ENCODE data around the gene WFDC12.
A peak's percentile ranks its signal among the peaks of the same experiment; 100 is the strongest.
"Not testable (repeated sequence)": the region's sequence is repeated elsewhere in the genome, so short reads cannot be mapped to it uniquely, and the experiment has no call there.

WFDC12 gene, protein sequence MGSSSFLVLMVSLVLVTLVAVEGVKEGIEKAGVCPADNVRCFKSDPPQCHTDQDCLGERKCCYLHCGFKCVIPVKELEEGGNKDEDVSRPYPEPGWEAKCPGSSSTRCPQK

DNA sequence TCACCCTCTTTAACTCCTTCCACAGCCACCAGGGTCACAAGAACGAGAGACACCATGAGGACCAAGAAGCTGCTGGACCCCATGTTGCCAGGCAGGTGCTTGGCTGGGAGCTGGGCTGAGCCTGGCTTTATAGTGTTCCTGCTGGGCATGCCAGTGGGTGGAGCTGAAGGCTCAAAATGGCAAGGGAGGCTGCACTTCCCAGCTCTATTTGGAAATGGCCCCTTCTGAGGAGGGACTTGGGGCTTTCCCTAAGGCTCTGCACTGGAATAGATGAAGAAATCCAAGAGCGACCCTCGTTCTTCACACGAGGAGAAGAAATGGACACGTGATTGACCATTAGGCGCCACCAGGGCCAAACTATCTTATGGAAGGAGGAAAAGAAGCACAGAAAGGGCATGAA, at the start of gene WFDC12:
WFDC12 (minus strand) TSS at position 101 of the 400 bp plus-strand sequence; CDS start at position 83, 18 bp downstream.
- no peak for DNase-seq

DNA sequence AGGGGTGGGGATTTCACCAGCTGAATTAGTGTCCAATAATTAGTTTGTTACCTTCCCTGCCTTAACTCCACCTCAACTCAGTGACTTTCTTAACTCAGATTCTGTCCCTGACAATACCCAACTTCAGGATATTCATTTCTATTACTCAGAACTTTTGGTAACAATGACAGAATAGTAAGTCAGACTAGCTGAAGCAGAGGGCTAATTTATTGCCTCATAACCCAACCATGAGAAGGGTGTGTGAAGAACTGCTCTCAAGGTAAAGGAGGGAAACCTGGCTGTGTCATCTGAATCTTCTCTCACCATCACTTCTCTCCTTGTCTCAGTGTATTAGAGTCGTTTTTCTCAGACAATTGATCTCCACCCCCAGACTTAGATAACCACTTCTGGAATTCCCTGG, 49.3 kb upstream of the WFDC12 start:
- DNase-seq: no peak

DNA sequence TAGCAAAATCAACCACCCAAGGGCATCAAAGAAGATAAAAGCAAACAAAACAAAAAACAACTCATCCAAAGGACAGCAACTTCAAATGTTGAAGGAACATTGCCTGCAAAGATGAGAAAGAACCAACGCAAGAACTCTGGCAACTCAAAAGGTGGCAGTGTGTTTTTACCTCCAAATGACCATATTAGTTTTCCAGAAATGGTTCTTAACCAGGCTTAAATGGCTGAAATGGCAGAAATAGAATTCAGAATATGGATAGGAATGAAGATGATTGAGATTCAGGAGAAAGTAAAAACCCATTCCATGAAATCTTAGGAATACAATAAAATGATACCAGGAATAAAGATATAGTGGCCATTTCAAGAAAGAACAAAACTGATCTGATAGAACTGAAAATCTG, 40.6 kb upstream of the WFDC12 start:
- no peak for DNase-seq

DNA sequence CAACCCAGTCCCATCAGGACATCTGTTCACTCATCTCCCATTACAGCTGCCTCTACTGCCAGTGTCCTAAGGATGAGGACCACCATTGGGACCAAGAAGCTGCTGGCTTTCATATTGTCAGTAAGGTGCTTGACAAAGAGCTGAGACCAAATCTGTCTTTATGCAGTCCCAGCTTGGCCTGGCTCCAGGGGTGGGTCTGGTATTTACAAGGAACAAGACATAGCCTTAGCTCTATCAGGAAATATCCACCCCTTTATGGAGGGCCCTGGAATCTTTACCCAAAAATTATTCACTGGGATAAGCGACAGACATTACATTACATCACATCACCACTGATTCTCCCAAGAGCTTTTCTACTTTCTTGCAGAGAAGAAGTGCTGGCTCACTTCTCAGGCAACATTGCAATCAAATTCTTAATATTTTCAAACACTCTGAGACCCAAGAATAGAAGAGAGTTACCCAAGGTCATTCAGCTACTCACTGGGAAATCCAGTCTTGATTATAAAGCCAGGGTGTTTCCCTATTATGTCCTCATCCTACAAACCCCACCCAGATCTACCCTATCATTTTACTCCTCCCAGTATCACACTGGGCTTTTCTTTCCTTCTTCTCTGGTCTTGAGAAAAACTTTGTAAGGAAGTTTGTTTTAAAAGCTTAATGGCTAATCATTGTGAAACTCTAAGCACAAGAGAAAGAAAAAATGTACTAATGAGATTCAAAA, 39.0 kb upstream of the WFDC12 start:
- DNase-seq: no peak

DNA sequence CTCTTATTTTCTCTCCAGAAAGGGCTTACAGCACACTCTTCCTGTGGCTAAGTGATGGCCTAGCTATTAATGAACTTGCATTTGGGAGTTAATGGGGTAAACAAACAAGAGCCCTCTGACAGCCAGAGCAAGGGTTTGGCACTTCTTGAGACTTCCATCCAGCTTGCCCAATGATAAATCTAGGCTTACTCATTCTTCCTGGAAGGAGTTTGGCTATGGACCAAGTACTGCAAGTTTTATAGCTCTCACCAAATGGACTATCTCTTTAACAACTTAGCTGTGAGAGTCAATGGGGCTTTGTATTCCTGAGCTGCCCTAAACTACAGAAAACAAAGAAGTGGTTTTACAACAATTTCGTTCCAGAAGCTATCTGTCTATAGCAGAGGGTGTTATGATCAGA, 33.7 kb upstream of the WFDC12 start:
- DNase-seq: no peak

DNA sequence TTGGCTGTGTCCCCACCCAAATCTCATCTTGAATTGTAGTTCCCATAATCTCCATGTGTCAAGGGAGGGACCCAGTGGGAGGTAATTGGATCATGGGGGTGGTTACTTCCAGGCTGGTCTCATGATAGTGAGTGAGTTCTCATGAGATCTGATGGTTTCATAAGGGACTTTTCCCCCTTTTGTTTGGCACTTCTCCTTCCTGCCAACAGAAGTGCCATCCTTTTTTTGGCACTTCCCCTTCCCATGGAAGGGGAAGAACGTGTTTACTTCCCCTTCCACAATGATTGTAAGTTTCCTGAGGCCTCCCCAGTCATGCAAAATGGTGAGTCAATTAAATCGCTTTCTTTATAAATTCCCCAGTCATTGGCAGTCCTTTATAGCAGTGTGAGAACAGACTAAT, 32.4 kb upstream of the WFDC12 start:
- DNase-seq: no peak

DNA sequence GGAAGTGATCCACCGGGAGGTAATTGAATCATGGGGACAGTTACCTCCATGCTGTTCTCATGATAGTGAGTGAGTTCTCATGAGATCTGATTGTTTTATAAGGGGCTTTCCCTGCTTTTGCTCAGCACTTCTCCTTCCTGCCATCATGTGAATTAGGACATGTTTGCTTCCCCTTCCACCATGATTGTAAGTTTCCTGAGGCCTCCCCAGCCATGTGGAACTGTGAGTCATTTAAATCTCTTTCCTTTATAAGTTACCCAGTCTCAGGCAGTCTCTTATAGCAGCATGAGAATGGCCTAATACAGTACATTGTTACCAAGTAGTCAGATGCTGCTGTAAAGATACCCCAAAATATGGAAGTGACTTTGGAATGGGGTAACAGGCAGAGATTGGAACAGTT, 30.5 kb upstream of the WFDC12 start:
- DNase-seq: not testable (repeated sequence)

DNA sequence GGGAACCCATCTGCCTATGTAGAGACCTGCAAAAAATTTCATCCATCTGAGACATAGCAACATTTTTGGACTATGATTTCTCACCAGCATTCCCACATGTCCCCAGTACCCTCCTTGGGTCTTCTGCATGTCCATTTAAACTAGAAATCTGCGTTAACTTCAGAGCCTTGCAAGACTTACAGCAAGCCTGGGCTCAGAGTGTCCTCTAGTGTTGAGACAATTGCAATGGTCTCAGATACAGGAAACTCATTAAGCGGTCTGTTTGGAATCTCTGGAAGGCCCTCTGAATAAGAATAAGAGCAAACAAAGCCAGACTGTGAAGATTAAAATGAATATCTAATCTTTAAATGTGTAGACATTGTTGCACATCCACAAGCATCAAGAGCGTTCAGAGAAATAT, 29.9 kb upstream of the WFDC12 start:
- DNase-seq: no peak

DNA sequence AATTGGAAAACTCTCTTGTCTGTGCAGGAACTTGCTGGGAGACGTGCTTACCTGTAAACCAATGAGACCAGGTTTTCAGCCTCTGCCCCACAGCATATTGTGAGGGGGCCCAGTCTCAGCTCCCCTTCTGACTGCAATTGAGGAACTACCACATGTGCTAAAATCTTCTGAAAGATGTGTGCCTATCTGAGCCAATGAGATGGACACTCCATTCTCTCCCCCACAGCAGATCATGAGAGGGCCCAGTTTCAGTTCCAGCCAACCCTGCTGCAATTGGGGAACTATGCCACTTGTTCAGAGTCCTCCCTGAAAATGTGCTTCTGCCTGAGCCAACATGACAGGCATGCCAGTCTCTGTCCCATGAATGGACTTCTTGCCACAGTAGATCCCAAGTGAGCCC, 29.5 kb upstream of the WFDC12 start:
- DNase-seq: no peak

DNA sequence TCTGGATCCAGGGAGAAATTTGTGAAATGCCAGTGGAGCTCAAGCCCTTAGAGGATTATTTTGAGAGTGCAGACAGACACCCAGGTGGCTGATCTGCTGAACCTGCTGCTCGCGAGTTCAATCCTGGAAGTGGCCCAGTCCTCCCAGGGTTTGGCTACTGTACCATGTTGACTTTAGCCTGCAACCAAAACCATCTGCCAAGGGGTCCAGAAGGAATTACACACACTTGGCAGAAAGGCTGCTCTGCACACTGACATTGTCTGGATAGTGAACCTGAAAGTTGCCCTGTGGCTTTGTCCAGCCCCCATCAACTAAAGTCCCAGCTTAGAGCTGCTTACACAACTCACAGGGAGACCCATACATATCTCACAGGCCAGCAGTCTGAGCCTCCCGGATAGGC, 28.9 kb upstream of the WFDC12 start:
- DNase-seq: no peak

DNA sequence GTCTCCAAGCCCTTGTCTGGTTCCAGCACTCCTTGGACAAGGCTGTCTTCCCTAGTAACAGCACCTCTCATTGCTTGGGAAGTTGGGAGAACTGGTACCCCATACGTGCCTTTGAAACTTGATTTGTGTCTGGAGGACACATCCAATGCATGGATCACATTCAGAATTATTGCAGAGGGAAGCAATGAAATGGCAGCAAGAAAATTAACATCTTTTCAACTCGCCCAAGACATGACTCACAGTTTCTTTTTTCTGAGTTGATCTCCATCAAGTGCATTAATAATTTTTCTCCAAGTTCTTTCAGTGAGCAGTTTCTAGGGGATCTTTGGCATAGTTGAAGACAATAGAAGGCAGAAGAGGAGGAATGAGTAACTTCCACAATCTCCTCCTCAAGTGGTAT, 28.1 kb upstream of the WFDC12 start:
- no peak for DNase-seq

DNA sequence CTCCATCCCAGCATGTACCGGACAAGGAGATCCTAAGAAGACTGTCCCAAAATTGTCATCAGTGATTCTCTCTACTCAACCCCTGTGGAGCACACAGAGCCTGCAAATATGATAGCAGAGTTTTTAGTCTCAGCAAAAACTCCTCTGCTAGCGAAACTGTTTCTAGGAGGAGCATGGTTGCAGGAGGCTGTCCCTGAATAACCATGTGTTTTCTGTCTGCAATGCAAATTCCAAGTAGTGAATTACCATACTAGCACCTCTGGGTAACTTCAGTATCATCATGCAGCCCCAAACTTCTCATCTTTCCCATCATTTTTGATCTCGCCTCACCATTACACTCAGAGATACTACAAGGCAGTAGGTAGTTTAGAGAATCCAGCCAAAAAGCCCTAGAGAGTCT, 24.8 kb upstream of the WFDC12 start:
- DNase-seq: no peak

DNA sequence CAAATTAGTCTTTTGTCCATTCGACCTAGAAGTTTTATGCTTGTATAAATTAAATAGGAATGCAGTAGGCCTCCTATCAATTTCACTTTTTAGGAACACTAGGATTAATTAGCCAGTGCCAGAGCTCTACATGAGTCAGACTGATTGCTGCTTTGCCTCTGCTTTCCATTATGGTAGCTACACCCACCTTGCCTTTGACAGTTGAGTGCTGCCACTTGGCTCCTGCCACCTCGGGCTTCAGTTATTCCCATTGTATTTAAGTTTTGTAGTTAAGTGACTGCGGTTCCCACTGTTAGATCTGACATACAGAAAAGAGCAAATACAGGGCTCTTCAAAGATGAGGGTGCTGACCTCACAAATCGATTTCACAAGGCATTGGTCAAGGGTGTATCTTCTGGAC, 16.6 kb upstream of the WFDC12 start:
- no peak for DNase-seq

DNA sequence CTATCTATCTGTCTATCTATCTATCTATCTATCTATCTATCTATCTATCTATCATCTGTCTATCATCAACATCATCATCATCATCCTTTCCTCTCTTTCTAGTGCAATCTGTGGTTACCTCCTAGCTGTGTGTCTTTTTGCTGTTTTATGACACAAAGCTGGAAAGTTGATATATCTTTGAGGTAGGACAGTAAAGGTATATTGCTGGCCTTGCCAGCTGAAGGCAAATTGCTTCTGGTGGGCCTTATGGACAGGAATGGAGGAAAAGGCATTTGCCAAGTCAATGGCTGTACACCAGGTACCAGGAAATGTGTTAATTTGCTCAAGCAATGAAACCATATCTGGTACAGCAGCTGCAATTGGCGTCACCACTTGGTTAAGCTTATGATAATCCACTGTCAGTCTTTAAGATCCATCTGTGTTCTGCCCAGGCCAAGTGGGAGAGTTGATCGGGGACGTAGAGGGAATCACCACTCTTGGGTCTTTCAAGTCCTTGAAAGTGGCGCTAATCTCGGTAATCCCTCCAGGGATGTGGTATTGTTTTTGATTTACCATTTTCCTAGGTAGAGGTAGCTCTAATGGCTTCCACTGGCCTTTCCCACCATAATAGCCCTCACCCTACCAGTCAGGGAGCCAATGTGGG, 15.6 kb upstream of the WFDC12 start:
- not testable (repeated sequence) for DNase-seq

DNA sequence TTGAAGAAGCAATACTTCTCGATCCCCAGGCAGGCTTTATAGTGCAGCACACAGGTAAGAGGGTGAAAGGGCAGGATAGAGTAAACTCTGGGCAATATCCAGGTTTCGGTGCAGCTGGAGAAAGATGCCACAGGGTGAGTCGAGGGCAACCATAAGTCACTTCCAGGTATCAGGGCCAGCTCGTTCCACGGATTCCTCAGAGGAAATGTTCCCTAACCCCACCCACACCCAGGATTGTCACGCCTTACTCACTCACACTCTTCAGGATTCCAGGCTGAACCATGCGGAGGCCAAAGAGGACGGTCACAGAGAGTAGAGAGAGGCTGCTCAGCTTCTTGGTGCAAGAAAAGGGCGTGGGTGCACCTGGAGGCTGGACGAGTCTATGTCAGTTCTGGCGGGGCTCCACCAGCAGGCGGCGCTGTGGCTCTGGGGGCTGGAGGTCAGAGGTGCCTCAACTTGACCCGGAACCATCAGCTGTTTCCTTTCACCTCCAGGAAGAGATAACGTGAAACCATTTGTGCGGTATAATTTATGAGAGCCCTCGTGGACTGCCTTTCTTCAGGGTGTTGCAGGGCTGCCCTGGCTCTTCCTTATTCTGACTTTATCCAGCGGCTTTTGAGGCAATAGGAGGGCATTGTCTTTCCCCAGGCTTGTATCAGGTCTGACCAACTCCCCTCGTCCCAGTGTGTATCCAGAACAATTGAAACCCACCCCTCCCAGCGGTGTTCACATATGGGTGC, 14.5 kb upstream of the WFDC12 start:
- peak; percentile 86 for DNase-seq

DNA sequence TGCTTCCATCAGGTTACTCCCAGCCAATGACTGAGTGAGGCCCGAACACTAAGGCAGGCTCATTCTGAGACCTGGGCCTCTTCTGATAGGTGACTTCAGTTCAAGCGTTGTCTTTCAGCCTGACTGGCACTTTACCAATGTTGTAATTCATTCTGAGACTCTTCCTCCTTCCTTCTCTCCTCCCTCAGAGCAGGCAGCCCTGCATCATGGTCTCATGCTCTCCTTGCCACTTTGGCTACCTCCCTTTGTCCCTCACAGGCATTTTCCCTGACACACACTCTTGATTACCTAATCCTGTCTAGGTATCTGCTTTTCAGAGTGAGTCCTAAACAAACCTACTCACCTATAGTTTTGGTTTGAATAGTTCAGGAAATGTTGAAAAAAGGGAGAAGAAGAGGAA, 12.6 kb upstream of the WFDC12 start:
- no peak for DNase-seq

DNA sequence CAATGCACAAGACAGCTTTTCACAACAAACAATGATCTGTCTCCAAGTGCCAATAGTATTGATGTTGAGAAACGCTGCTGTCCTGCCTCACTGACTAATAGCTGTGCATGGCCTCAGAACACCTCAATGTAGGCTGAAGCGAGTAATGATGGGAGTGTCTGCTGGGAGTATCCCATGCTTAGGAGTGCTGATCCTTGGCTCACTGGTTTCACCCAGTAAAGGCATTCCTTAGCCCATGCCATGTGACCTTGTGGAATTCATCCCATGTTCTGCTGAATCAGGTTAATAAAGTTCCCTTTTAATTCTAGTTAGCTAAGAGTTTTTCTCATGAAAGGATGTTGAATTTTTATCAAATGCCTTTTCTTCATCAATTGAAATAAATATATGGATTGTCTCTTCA, 3.8 kb upstream of the WFDC12 start:
- DNase-seq: no peak

DNA sequence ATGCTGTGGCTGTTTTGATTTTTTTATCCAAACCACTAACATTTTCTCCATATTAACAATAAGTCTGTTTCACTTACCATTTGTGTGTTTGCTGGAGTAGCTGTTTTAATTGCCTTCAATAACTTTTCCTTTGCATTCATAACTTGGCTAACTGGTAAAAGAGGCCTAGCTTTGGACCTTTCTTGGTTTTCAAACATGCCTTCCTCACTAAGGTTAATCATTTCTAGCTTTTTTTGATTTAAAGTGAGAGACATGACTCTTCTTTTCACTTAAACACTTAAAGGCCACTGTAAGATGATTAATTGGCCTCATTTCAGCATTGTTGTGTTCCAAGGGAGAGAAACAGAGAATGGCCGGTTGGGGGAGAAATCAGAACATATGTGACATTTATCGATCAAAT, 2.9 kb downstream of the WFDC12 start:
- no peak for DNase-seq

DNA sequence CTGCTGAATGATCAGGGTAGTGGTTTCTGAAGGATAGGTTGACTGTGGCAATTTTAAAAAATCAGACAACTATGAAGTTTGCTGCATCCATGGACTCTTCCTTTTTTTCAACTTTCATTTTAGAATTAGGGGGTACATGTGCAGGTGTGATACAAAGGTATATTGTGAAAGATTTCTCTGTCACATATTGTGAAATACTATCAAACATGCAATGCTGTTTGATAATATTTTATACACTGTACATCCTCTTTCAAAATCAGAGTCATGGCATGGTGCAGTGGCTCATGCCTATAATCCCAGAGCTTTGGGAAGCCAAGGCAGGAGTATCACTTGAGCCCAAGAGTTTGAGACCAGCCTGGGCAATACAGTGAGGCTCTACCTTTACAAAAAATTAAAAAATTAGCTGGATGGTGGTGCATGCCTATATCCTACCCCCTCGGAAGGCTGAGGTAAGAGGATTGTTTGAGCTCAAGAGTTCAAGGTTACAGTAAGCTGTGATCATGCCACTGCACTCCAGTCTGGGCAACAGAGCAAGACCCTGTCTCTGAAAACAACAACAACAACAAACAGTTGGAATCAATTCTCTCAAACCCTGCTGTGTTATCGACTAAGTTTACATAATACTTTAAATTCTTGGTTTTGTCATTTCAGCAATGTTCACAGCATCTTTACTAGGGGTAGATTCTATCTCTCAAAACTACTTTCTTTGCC, 4.6 kb downstream of the WFDC12 start:
- no peak for DNase-seq

DNA sequence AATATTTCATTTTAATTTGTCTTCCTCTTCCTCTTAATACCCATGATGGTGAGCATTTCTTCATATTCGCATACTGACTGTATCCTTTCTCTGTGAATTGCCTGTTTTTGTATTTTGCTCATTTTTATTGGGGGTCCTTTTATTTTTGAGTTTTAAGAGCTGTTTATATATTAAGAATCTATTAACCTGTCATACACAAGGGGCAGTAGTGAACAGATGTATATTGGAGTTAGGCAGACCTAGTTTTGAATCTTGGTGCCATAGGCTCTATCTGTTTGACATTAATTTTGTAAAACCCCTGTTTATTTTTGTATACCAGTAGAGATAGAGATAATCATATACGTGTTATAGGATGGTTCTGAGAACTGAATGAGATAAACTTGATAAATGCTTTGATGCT, 6.2 kb downstream of the WFDC12 start:
- DNase-seq: no peak

DNA sequence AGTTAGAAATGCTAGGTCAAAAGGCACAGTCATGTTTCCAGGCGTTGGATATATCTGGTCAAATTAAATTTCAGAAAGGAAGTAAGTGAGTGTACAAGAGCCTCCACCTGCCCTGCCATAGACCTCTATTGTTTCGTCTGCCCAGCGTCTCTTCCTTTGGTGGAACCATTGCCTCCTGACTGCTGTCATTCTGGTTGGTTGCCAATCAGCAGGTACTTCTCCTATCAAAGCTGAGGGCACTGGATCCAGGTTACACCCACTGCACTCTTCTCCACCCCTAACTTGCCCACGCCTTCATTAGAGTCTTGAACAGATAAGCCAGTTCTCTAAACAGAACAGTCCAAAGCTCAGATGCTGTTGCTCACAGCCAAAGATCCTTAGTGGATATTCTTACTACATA, 6.7 kb downstream of the WFDC12 start:
- DNase-seq: no peak

DNA sequence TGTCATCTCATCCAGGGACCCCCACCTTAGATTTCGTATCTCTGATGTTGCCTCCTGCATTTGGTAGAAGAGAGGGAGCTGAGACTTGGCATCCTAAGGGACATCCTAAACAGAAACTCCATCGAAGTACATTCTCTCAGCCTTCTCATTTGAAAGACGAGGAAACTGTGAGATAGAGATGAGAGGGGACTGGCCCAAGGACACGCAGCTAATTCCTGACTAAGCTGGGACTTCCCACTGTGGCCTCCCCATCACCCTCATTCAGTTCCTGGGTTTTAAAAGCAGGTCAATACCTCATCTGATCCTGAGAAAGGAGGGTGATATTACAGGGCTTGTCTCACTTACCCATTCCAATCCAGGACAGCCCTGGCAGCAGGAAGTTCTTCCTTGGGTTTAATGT, 8.4 kb downstream of the WFDC12 start:
- no peak for DNase-seq

DNA sequence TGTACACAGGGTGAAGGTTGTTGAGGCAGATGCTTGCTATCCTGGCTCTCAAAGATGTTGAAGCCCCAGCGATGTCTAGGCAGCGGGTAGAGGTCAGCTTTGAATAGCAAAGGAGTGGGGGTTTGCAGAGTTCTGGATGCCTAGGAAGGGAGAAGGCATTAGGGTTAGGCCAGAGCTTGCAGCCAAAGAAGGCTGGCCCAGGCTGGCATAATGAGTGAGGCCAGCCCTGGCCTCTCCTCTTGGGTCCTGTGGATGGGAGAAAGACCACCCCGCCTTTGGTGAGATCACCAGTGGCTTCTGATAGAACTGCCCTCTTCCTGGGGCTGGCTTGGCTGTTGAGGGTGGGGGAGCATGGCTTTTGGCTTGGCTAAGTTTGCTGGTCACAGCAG, 8.9 kb downstream of the WFDC12 start:
- DNase-seq: no peak
